ENCODE data around the gene ZNF726.

The ZNF726 gene

DNA sequence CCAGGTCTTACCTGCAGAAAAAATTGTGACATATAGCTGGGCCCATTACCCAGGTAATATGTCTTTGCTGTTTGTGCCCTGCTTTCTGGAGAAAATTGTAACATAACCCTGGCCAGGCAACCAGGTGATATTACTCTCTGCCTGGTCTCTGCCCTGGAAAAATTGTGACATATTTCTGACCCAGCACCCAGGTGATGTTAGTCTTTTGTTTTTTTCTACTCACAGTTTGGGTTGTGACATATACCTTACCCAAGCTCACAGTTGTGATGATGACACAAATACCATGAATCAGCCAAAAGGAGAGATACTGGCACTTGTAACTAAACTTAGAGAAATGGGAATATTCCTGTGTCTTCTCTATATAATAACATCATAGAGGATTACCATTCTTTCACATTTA is 6.5 kb upstream of the ZNF726 start:
- TF ChIP-seq ZFP3 (CRISPR knock-in tag; IDR thresholded peaks at IDR 0.05) (no peak), ZNF8 (CRISPR knock-in tag; IDR thresholded peaks at IDR 0.05) (no peak), OSR1 (CRISPR knock-in tag; IDR thresholded peaks at IDR 0.05) (no peak), ISL1 (CRISPR knock-in tag; IDR thresholded peaks at IDR 0.05) (no peak)

DNA sequence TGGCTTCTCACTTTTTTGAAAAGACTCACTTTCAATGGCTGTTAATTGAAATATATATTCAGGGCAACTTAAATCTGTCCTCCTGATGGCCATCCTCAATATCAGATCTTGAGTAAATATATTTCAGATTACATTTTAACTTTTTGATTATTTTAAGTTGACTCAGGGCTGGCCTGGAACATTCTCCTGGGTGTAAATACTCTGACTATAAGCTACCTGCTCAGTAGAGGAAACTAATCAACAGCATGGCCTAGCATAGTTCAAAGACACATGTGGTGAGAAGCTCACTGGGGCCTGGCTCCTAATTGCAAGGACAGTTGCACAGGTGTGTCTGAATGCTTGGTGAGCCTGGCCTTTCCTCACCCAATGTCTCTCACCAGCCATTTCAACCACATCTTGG is 5.5 kb upstream of the ZNF726 start:
- ATAC-seq, result no peak
- no peak for TF ChIP-seq TOX (CRISPR knock-in tag; IDR thresholded peaks at IDR 0.05; ENCODE audit: borderline replicate concordance)
- no peak for TF ChIP-seq ZNF565 (CRISPR knock-in tag; conservative IDR thresholded peaks at IDR 0.05; ENCODE audit: low read depth)
- no peak for TF ChIP-seq ISL1 (CRISPR knock-in tag; IDR thresholded peaks at IDR 0.05)
- TF ChIP-seq, protein P1, sequence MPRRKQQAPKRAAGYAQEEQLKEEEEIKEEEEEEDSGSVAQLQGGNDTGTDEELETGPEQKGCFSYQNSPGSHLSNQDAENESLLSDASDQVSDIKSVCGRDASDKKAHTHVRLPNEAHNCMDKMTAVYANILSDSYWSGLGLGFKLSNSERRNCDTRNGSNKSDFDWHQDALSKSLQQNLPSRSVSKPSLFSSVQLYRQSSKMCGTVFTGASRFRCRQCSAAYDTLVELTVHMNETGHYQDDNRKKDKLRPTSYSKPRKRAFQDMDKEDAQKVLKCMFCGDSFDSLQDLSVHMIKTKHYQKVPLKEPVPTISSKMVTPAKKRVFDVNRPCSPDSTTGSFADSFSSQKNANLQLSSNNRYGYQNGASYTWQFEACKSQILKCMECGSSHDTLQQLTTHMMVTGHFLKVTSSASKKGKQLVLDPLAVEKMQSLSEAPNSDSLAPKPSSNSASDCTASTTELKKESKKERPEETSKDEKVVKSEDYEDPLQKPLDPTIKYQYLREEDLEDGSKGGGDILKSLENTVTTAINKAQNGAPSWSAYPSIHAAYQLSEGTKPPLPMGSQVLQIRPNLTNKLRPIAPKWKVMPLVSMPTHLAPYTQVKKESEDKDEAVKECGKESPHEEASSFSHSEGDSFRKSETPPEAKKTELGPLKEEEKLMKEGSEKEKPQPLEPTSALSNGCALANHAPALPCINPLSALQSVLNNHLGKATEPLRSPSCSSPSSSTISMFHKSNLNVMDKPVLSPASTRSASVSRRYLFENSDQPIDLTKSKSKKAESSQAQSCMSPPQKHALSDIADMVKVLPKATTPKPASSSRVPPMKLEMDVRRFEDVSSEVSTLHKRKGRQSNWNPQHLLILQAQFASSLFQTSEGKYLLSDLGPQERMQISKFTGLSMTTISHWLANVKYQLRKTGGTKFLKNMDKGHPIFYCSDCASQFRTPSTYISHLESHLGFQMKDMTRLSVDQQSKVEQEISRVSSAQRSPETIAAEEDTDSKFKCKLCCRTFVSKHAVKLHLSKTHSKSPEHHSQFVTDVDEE (CRISPR knock-in tag; IDR thresholded peaks at IDR 0.05), result no peak
- TF ChIP-seq, protein P2, sequence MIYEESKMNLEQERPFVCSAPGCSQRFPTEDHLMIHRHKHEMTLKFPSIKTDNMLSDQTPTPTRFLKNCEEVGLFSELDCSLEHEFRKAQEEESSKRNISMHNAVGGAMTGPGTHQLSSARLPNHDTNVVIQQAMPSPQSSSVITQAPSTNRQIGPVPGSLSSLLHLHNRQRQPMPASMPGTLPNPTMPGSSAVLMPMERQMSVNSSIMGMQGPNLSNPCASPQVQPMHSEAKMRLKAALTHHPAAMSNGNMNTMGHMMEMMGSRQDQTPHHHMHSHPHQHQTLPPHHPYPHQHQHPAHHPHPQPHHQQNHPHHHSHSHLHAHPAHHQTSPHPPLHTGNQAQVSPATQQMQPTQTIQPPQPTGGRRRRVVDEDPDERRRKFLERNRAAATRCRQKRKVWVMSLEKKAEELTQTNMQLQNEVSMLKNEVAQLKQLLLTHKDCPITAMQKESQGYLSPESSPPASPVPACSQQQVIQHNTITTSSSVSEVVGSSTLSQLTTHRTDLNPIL (CRISPR knock-in tag; IDR thresholded peaks at IDR 0.05; ENCODE audit: low read depth), result no peak
- TF ChIP-seq ZNF8 (CRISPR knock-in tag; IDR thresholded peaks at IDR 0.05), result no peak
- TF ChIP-seq ZFP30 (CRISPR knock-in tag; IDR thresholded peaks at IDR 0.05), result no peak
- no peak for TF ChIP-seq BACH2 (CRISPR knock-in tag; IDR thresholded peaks at IDR 0.05; ENCODE audit: borderline replicate concordance)
- no peak for TF ChIP-seq TCF4 (CRISPR knock-in tag; IDR thresholded peaks at IDR 0.05; ENCODE audit: borderline replicate concordance)
- TF ChIP-seq, protein P3, sequence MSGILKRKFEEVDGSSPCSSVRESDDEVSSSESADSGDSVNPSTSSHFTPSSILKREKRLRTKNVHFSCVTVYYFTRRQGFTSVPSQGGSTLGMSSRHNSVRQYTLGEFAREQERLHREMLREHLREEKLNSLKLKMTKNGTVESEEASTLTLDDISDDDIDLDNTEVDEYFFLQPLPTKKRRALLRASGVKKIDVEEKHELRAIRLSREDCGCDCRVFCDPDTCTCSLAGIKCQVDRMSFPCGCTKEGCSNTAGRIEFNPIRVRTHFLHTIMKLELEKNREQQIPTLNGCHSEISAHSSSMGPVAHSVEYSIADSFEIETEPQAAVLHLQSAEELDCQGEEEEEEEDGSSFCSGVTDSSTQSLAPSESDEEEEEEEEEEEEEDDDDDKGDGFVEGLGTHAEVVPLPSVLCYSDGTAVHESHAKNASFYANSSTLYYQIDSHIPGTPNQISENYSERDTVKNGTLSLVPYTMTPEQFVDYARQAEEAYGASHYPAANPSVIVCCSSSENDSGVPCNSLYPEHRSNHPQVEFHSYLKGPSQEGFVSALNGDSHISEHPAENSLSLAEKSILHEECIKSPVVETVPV (CRISPR knock-in tag; IDR thresholded peaks at IDR 0.05), result no peak
- no peak for TF ChIP-seq PPARA (CRISPR knock-in tag; IDR thresholded peaks at IDR 0.05; ENCODE audit: borderline replicate concordance)

More for the DNA sequence above, 6.5 kb upstream of the ZNF726 start:
- no peak for ATAC-seq

DNA sequence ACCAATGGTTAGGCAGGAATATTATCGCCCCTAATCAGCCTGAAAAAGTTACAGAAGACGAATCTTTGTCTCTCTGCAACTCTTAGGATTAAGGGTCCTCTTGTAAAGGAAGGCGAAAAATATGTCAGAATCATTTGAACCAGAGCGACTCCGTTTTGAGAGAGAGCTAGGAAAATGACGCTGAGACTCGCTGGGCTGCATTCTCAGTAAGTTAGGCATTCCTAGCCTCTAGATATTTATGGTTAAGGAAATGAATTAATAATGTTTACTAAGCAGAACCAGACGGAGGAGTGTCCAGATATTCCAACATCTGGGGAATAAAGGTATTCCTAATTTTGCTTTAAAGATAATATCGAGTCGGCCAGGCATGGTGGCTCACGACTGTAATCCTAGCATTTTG is 755 bp upstream of the ZNF726 start:
- no peak for ATAC-seq
- TF ChIP-seq ZFP30 (CRISPR knock-in tag; IDR thresholded peaks at IDR 0.05) (no peak), RARB (CRISPR knock-in tag; IDR thresholded peaks at IDR 0.05) (no peak), TOX (CRISPR knock-in tag; IDR thresholded peaks at IDR 0.05; ENCODE audit: borderline replicate concordance) (no peak), ISL1 (CRISPR knock-in tag; IDR thresholded peaks at IDR 0.05) (no peak), SNAI2 (CRISPR knock-in tag; IDR thresholded peaks at IDR 0.05) (no peak), BACH2 (CRISPR knock-in tag; IDR thresholded peaks at IDR 0.05; ENCODE audit: borderline replicate concordance) (no peak), ZNF70 (CRISPR knock-in tag; IDR thresholded peaks at IDR 0.05) (no peak), ZNF8 (CRISPR knock-in tag; IDR thresholded peaks at IDR 0.05) (no peak), TCF4 (CRISPR knock-in tag; IDR thresholded peaks at IDR 0.05; ENCODE audit: borderline replicate concordance) (no peak), PPARA (CRISPR knock-in tag; IDR thresholded peaks at IDR 0.05; ENCODE audit: borderline replicate concordance) (no peak), ARNTL (CRISPR knock-in tag; IDR thresholded peaks at IDR 0.05; ENCODE audit: borderline replicate concordance, low read depth) (no peak), ZFP3 (CRISPR knock-in tag; IDR thresholded peaks at IDR 0.05) (no peak), GLIS3 (CRISPR knock-in tag; IDR thresholded peaks at IDR 0.05) (no peak), ESRRG (CRISPR knock-in tag; IDR thresholded peaks at IDR 0.05) (no peak), CSDC2 (CRISPR knock-in tag; IDR thresholded peaks at IDR 0.05) (no peak), ZC3H10 (CRISPR knock-in tag; IDR thresholded peaks at IDR 0.05) (no peak)
- TF ChIP-seq, protein P2 (CRISPR knock-in tag; IDR thresholded peaks at IDR 0.05; ENCODE audit: low read depth), result no peak
- TF ChIP-seq, protein P4, sequence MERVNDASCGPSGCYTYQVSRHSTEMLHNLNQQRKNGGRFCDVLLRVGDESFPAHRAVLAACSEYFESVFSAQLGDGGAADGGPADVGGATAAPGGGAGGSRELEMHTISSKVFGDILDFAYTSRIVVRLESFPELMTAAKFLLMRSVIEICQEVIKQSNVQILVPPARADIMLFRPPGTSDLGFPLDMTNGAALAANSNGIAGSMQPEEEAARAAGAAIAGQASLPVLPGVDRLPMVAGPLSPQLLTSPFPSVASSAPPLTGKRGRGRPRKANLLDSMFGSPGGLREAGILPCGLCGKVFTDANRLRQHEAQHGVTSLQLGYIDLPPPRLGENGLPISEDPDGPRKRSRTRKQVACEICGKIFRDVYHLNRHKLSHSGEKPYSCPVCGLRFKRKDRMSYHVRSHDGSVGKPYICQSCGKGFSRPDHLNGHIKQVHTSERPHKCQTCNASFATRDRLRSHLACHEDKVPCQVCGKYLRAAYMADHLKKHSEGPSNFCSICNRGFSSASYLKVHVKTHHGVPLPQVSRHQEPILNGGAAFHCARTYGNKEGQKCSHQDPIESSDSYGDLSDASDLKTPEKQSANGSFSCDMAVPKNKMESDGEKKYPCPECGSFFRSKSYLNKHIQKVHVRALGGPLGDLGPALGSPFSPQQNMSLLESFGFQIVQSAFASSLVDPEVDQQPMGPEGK (CRISPR knock-in tag; IDR thresholded peaks at IDR 0.05; ENCODE audit: borderline replicate concordance), result no peak
- TF ChIP-seq, protein P1 (CRISPR knock-in tag; IDR thresholded peaks at IDR 0.05), result no peak

Data from SK-N-SH treated with all-trans-retinoic acid at 6 μM for 48 hours (cell line).